Measurements from ENCODE around the gene AKAP5. TPM values are rescaled to one million over a fixed set of nuclear protein-coding genes. Genes with fewer than 3 reads are reported as not detected.

AKAP5 gene
- total and polyA plus RNA-seq, 9 of the 15 experiments (the other 6 are each of a cell fraction or from before 2014, with no cell fraction given) = 0.06 to 0.94 (median 0.34) TPM

GRCh38 chr14:64419003-64419402 lies 46.3 kb upstream of the AKAP5 start:
- BruUV-seq (replicated peaks) = no TSS peak

More at GRCh38 chr14:64419003-64419402, 46.3 kb upstream of the AKAP5 start:
- no peaks in the 10 kb centered on the region for H3K9me1 ChIP-seq (ENCODE audit: control insufficient read depth, insufficient read depth, low read length)
- intact Hi-C loops (cut with micrococcal nuclease) (no loop called here), in situ Hi-C loops (cut with MboI) (no loop called here)
- no peaks in the 10 kb centered on the region for H3K79me2 ChIP-seq (ENCODE audit: control insufficient read depth, insufficient read depth, low read length)
- FAIRE-seq (no peak), ATAC-seq (no peak), DNase-seq (ENCODE audit: extremely low read depth in 1 of 4, low spot score in 3 of 4) (no peak)
- H3K9me3 ChIP-seq (replicated peaks; ENCODE audit: control insufficient read depth, insufficient read depth, low read depth, low read length) = no peaks in the 10 kb centered on the region
- WGBS (ENCODE audit: insufficient coverage, low coverage, missing lambda C conversion rate) = 89% methylated on average over 6 of the region's 7 CpGs
- TF ChIP-seq, protein P1, sequence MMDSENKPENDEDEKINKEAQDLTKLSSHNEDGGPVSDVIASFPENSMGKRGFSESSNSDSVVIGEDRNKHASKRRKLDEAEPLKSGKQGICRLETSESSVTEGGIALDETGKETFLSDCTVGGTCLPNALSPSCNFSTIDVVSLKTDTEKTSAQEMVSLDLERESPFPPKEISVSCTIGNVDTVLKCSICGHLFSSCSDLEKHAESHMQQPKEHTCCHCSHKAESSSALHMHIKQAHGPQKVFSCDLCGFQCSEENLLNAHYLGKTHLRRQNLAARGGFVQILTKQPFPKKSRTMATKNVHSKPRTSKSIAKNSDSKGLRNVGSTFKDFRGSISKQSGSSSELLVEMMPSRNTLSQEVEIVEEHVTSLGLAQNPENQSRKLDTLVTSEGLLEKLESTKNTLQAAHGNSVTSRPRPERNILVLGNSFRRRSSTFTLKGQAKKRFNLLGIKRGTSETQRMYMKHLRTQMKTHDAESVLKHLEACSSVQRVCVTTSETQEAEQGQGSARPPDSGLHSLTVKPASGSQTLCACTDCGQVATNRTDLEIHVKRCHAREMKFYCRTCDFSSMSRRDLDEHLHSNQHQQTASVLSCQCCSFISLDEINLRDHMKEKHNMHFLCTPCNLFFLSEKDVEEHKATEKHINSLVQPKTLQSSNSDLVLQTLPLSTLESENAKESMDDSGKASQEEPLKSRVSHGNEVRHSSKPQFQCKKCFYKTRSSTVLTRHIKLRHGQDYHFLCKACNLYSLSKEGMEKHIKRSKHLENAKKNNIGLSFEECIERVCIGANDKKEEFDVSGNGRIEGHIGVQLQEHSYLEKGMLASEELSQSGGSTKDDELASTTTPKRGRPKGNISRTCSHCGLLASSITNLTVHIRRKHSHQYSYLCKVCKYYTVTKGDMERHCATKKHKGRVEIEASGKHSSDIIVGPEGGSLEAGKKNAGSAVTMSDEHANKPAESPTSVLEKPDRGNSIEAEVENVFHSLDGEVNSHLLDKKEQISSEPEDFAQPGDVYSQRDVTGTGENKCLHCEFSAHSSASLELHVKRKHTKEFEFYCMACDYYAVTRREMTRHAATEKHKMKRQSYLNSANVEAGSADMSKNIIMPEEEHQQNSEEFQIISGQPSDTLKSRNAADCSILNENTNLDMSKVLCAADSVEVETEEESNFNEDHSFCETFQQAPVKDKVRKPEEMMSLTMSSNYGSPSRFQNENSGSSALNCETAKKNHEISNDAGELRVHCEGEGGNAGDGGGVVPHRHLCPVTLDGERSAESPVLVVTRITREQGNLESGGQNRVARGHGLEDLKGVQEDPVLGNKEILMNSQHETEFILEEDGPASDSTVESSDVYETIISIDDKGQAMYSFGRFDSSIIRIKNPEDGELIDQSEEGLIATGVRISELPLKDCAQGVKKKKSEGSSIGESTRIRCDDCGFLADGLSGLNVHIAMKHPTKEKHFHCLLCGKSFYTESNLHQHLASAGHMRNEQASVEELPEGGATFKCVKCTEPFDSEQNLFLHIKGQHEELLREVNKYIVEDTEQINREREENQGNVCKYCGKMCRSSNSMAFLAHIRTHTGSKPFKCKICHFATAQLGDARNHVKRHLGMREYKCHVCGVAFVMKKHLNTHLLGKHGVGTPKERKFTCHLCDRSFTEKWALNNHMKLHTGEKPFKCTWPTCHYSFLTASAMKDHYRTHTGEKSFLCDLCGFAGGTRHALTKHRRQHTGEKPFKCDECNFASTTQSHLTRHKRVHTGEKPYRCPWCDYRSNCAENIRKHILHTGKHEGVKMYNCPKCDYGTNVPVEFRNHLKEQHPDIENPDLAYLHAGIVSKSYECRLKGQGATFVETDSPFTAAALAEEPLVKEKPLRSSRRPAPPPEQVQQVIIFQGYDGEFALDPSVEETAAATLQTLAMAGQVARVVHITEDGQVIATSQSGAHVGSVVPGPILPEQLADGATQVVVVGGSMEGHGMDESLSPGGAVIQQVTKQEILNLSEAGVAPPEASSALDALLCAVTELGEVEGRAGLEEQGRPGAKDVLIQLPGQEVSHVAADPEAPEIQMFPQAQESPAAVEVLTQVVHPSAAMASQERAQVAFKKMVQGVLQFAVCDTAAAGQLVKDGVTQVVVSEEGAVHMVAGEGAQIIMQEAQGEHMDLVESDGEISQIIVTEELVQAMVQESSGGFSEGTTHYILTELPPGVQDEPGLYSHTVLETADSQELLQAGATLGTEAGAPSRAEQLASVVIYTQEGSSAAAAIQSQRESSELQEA (IDR thresholded peaks at IDR 0.05; ENCODE audit: low read depth) = no peak
- no peak for TF ChIP-seq HNRNPH1 (optimal IDR thresholded peaks at IDR 0.05; ENCODE audit: low read depth, low read length)
- TF ChIP-seq ZNF583 (CRISPR knock-in tag; IDR thresholded peaks at IDR 0.05) = no peak
- no peak for TF ChIP-seq ATF4 (CRISPR knock-in tag; IDR thresholded peaks at IDR 0.05)
- no peak for TF ChIP-seq ZBTB8A (IDR thresholded peaks at IDR 0.05; ENCODE audit: partially characterized antibody)
- no peak for TF ChIP-seq TARDBP (IDR thresholded peaks at IDR 0.05)
- TF ChIP-seq BCOR (IDR thresholded peaks at IDR 0.05) = no peak
- TF ChIP-seq TBP (optimal IDR thresholded peaks at IDR 0.05; ENCODE audit: low read depth, low read length) = no peak
- H3K4me3 ChIP-seq = no peak overlapping the region
- ChIA-PET CTCF (ENCODE audit: low intra/inter-chr PET ratio) (no interaction called here), POLR2A (no interaction called here)
- H3K36me3 ChIP-seq (ENCODE audit: control insufficient read depth, insufficient read depth, low read length) = peaks cover 79% of the 10 kb centered on the region
- no peak overlapping the region for H3K9ac ChIP-seq (ENCODE audit: insufficient read depth in 1 of 2, low read depth in 2 of 2, low read length in 2 of 2)
- H4K20me1 ChIP-seq (replicated peaks; ENCODE audit: control insufficient read depth, insufficient read depth, low read length) = no peaks in the 10 kb centered on the region
- no peak overlapping the region for H3K4me2 ChIP-seq (ENCODE audit: insufficient read depth, low read length)
- H3K4me1 ChIP-seq (replicated peaks in 1 of 2; ENCODE audit: control insufficient read depth in 2 of 2, insufficient read depth in 2 of 2, low read length in 2 of 2) = no peaks in the 10 kb centered on the region; a peak in 1 of 5 replicates
- H3K27me3 ChIP-seq (ENCODE audit: control insufficient read depth in 2 of 2, insufficient read depth in 2 of 2, low read length in 2 of 2) = no peaks in the 10 kb centered on the region
- no peak overlapping the region for H3K27ac ChIP-seq (ENCODE audit: extremely low read depth, low read depth, low read length)
- H2AFZ ChIP-seq (ENCODE audit: low read depth, low read length) = no peak overlapping the region

All from K562 (cell line).